Stimulated activated memory B cell treated with anti-CD40 and anti-IgM and Interleukin-4, amounts not matched to agents 10 μg/mL and 1 μg/mL and 100 μg/mL, for 72 hours (primary cell): ENCODE data around the gene DCTN2.
"Not testable (repeated sequence)": the region's sequence is repeated elsewhere in the genome, so short reads cannot be mapped to it uniquely, and the experiment has no call there.

ENCODE experiments used
- ATAC-seq: fragments of 150-1000 bp; cut with Tn5 transposase; 2 replicates; pipeline ENCODE4 v1.10.0; 2021
- H3K27ac Mint-ChIP-seq: one replicate; pipeline ENCODE4 v1.8.0; 2022; ENCODE audit warnings: mild to moderate bottlenecking, mixed read lengths
- H3K27me3 Mint-ChIP-seq: one replicate; pipeline ENCODE4 v1.8.0; 2022; ENCODE audit warnings: mixed read lengths
- H3K36me3 Mint-ChIP-seq: one replicate; pipeline ENCODE4 v1.8.0; 2022; ENCODE audit warnings: mixed read lengths
- H3K4me1 Mint-ChIP-seq: one replicate; pipeline ENCODE4 v1.8.0; 2022; ENCODE audit warnings: mixed read lengths
- H3K4me3 Mint-ChIP-seq: one replicate; pipeline ENCODE4 v1.8.0; 2022; ENCODE audit warnings: mild to moderate bottlenecking, moderate library complexity, mixed read lengths
- H3K9me3 Mint-ChIP-seq: one replicate; pipeline ENCODE4 v1.8.0; 2022; ENCODE audit warnings: mixed read lengths

The DCTN2 gene

DNA sequence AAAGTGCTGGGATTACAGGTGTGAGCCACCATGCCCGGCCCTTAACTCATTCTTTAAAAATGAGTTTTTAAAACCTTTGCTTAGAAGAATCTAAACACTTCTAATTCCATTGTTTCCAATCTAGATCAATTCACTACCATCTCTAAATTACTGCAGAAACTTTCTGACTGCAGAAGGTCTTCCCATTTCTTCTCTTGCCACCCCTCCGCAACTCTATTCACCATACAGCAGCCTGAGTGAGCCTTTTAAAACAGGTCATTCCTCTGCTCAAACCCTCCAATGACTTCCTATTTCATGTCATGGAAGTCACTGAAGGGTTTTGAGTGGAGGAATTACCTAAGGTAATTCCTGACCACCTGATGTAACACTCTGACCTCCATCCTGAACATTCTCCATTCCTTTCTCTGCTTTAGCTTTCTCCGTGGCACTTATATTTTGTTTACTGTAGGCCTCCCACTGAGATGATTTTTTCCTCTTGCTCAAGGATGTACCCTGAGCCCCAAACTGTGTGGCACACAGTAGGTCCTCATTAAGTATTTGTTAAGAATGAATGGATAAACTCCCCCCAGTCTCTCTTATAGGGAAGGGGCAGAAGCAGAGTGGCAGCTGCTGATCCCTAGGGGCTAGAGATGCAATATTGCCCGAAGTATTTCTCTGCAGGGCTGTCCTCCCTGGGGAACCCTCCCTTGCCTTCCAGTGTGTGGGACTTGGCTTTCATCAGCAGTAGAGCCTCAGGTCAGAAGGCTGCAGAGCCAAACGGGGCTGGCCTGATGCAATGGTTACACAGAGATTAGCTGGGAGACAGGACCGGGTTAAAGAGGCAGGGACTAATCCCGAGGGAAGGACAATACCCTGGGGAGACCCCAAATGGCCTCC, 27.8 kb downstream of the DCTN2 start:
- ATAC-seq: no peak
- Mint-ChIP-seq H3K36me3 (peaks cover 54% of the 10 kb centered on the region), H3K4me3 (peak overlapping the region; percentile 94), H3K9me3 (no peaks in the 10 kb centered on the region), H3K27ac (peak overlapping the region; percentile 99), H3K4me1 (peaks cover 66% of the 10 kb centered on the region), H3K27me3 (no peaks in the 10 kb centered on the region)

DNA sequence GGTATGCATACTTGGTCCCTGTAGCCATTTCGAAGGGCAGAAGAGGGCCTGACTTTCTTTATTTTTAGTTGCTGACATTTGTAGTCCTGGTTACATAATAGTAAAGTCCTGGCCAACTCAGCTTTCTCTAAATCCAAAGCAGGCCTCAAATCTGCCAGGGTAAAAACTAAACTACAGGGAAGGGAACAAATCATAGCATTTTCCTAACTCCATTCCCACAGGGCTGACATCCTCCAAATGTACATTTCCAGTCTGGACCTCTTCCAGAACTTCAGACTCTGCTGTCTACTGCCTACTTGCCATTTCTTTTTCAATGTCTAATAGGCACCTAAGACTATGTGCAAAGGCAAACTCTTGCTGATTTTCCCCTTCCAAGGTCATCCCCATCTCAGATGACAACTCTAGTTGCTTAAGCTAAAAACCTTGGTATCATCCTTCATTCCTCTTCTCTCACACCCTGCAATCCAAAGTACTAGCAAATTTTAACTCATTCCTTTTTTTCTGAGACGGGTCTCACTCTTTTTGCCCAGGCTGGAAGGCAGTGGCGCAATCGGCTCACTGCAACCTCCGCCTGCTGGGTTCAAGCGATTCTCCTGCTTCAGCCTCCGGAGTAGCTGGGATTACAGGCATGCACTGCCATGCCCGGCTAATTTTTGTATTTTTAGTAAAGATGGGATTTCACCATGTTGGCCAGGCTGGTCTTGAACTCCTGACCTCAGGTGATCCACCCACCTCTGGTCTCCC, 28.6 kb downstream of the DCTN2 start:
- ATAC-seq: no peak
- H3K36me3 Mint-ChIP-seq: peaks cover 57% of the 10 kb centered on the region

DNA sequence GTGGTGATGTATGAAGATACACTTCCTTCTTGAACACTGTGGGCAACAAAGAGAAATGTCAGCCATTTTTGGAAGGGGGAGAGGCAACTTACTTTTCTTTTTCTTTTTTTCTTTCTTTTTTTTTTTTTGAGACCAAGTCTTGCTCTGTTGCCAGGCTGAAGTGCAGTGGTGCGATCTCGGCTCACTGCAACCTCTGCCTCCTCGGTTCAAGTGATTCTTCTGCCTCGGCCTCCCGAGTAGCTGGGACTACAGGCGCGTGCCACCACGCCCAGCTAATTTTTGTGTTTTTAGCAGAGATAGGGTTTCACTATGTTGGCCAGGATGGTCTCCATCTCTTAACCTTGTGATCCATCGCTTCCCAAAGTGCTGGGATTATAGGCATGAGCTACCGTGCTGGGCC, 29.3 kb downstream of the DCTN2 start:
- ATAC-seq, H3K4me3 Mint-ChIP-seq, H3K9me3 Mint-ChIP-seq, H3K27me3 Mint-ChIP-seq: not testable (repeated sequence)
- Mint-ChIP-seq H3K36me3 (peaks cover 64% of the 10 kb centered on the region), H3K27ac (peak overlapping the region; percentile 99), H3K4me1 (peaks cover 54% of the 10 kb centered on the region)

More for the DNA sequence above, 28.6 kb downstream of the DCTN2 start:
- Mint-ChIP-seq H3K9me3 (no peaks in the 10 kb centered on the region), H3K4me3 (peak overlapping the region; percentile 94), H3K27me3 (no peaks in the 10 kb centered on the region), H3K27ac (peak overlapping the region; percentile 99), H3K4me1 (peaks cover 58% of the 10 kb centered on the region)

DNA sequence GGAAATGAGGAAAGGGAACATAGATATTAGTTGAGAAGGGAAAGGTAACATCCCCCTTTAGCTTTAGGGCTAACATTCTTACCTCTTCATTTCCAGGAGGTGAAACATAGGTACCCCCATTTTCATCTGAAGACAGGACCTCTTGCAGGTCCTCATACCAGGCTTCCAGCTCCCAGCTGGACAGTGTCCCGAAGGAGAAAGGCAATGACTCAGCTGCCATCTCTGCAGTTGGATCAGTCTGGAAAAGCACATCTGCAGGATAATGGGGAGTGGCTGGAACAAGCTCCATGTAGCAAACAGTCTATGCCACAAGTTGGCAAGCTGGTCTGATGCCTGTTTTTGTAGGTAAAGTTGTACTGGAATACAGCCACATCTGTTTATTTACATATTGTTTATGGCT, 29.8 kb downstream of the DCTN2 start:
- H3K4me3 Mint-ChIP-seq: no peak overlapping the region
- H3K9me3 Mint-ChIP-seq: no peaks in the 10 kb centered on the region
- ATAC-seq: no peak
- peaks cover 69% of the 10 kb centered on the region for H3K36me3 Mint-ChIP-seq
- H3K27me3 Mint-ChIP-seq: no peaks in the 10 kb centered on the region
- peaks cover 52% of the 10 kb centered on the region for H3K4me1 Mint-ChIP-seq
- H3K27ac Mint-ChIP-seq: peak overlapping the region; percentile 99

DNA sequence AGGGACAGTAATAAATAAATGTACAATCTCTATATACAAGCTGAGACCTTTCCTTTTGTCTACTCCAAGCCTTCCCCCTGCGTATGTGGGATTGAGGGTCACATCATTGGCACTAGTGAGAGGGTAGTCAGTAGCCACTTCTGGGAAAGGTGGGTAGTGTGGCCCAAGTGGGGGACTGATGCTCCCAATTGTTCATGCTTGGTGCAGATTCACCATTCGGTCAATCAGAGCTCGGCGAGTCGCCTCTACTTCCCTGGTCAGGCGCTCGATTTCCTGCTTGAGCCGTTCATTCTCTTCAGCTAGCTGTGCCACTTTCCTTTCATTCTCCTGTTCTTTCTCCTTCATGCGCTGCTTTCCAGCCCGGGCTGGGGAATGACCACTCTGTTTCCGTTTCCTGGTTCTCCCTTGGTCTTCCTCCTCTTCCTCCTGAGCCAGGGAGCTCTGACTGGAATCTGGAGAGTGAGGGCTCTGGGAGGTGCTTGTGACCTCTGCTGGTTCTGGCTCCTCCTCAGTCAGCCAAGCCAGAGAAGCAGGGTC, 30.3 kb downstream of the DCTN2 start:
- ATAC-seq: no peak
- Mint-ChIP-seq H3K4me3 (no peak overlapping the region), H3K9me3 (no peaks in the 10 kb centered on the region), H3K27ac (peak overlapping the region; percentile 5), H3K27me3 (no peaks in the 10 kb centered on the region), H3K4me1 (peaks cover 47% of the 10 kb centered on the region), H3K36me3 (peaks cover 74% of the 10 kb centered on the region)

DNA sequence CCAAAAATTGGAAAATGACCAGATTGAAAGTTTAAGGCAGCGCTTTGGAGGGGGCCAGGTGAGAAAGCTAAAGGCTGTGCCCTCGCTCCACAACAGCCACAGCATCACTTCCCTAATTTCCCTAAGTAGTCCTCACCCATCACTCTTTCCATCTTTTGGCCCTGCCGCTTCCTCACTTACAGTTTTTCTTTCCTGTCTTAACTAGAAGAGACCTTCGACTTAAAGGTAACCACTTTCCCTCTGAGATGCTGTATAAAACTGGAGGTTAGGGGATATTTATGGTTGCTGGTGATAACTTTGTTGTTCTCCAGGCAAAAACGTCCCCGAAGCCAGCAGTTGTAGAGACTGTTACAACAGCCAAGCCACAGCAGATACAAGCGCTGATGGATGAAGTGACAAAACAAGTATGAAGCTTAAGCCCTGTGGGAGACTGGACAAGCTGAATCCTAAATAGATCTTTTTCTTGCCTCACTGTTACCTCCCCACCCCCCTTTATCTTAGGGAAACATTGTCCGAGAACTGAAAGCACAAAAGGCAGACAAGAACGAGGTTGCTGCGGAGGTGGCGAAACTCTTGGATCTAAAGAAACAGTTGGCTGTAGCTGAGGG, 31.0 kb downstream of the DCTN2 start:
- Mint-ChIP-seq H3K36me3 (peaks cover 79% of the 10 kb centered on the region), H3K4me1 (peaks cover 41% of the 10 kb centered on the region), H3K27ac (peak overlapping the region; percentile 53), H3K4me3 (no peak overlapping the region), H3K27me3 (no peaks in the 10 kb centered on the region), H3K9me3 (no peaks in the 10 kb centered on the region)
- no peak for ATAC-seq

DNA sequence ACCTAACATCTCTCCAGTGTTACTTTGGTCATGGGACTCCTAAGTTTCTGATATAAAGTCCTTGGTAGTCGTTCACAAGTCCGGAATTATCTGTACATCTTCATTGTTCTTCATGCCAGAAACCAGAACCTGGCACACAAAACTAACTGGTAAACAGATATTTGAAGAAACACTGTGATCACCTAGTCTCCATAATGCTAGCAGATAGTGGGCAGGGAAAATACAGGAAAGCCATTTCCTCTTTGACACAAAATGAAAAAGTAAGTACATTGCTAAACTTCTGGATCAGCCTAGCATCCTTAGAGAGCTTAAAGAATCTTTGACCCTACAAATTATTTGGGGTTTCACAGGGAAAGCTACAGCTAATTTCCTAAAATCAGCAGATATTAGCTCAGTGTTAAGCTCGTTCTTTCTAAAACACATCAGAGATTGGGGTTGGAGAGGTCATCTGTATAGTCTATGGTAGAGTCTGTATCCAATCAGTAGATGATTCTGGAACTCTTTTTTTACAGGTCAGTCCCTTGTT, 31.5 kb downstream of the DCTN2 start:
- H3K27me3 Mint-ChIP-seq: no peaks in the 10 kb centered on the region
- no peaks in the 10 kb centered on the region for H3K9me3 Mint-ChIP-seq
- peaks cover 38% of the 10 kb centered on the region for H3K4me1 Mint-ChIP-seq
- H3K27ac Mint-ChIP-seq: peak overlapping the region; percentile 53
- H3K4me3 Mint-ChIP-seq: no peak overlapping the region
- H3K36me3 Mint-ChIP-seq: peaks cover 79% of the 10 kb centered on the region
- no peak for ATAC-seq

DNA sequence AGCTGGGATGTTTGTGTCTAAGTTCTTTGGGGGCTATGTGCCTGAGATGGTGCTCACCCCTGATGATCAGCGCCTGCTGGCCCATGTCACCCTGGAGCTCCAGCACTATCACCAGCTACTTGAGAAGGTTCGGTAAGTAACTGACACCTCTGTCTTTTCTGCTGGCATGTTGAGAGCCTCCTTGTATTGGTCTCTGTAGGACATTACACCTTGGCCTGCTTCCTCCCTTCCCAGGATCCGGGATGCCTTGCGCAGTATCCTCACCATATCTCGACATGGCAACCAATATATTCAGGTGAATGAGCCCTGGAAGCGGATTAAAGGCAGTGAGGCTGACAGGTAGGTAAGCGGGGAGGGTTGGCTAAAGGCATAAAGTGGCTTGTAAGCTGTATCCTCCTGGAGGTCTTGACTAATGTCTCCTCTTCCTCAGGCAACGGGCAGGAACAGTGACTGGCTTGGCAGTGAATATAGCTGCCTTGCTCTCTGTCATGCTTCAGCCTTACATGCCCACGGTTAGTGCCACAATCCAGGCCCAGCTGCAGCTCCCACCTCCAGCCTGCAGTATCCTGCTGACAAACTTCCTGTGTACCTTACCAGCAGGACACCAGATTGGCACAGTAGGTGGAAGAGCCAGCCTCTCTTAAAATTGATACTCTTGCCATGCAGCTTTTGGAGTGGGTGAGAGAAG, 32.1 kb downstream of the DCTN2 start:
- Mint-ChIP-seq H3K9me3 (no peaks in the 10 kb centered on the region), H3K27ac (no peak overlapping the region), H3K4me1 (peaks cover 38% of the 10 kb centered on the region), H3K4me3 (no peak overlapping the region), H3K36me3 (peaks cover 79% of the 10 kb centered on the region), H3K27me3 (no peaks in the 10 kb centered on the region)
- no peak for ATAC-seq

DNA sequence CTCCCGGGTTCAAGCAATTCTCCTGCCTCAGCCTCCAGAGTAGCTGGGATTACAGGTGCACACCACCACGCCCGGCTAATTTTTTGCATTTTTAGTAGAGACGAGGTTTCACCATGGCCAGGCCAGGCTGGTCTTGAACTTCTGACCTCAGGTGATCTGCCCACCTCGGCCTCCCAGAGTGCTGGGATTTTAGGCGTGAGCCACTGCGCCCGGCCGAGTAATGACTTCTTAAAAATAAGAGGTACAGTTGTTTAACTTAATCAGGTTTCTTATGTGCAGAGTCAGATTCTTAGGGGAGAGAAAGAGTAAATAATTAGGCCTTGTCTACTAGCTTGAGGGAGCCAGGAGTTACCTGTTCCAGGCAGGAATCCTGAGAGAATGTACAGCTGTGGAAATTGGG, 32.7 kb downstream of the DCTN2 start:
- H3K27me3 Mint-ChIP-seq, ATAC-seq, H3K4me3 Mint-ChIP-seq, H3K27ac Mint-ChIP-seq, H3K9me3 Mint-ChIP-seq: not testable (repeated sequence)
- peaks cover 83% of the 10 kb centered on the region for H3K36me3 Mint-ChIP-seq
- peaks cover 32% of the 10 kb centered on the region for H3K4me1 Mint-ChIP-seq

DNA sequence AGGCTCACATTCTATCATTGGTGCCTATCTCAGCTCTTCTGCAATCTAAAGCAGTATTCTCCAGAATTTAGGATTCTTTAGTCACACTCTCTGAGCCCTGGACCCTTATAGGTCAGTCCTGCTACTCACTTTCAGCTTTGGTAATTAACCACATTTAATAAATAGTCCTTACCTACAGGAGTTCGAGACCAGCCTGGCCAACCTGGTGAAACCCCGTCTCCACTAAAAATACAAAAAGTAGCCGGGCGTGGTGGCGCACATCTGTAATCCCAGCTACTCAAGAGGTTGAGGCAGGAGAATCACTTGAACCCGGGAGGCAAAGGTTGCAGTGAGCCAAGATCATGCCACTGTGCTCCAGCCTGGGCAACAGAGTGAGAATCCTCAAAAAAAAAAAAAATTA, 33.3 kb downstream of the DCTN2 start:
- H3K9me3 Mint-ChIP-seq, H3K27me3 Mint-ChIP-seq, H3K27ac Mint-ChIP-seq, H3K4me3 Mint-ChIP-seq, ATAC-seq: not testable (repeated sequence)
- Mint-ChIP-seq H3K4me1 (peaks cover 27% of the 10 kb centered on the region), H3K36me3 (peaks cover 81% of the 10 kb centered on the region)

DNA sequence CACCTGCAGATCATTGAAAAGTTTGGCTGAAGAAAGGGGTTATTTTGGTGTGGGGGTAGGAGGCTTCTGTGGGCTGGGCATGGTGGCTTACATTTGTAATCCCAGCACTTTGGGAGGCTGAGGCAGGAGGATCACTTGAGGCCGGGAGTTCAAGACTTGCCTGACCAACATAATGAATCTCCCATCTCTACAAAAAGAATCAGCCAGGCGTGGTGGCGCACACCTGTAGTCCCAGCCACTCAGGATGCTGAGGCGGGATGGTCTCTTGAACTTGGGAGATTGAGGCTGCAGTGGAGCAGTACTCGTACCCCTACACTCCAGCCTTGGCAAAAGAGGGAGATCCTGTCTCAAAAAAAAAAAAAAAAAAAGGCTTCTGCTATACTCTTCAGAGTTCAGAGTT, 33.7 kb downstream of the DCTN2 start:
- peaks cover 80% of the 10 kb centered on the region for H3K36me3 Mint-ChIP-seq
- H3K27me3 Mint-ChIP-seq: no peaks in the 10 kb centered on the region

DNA sequence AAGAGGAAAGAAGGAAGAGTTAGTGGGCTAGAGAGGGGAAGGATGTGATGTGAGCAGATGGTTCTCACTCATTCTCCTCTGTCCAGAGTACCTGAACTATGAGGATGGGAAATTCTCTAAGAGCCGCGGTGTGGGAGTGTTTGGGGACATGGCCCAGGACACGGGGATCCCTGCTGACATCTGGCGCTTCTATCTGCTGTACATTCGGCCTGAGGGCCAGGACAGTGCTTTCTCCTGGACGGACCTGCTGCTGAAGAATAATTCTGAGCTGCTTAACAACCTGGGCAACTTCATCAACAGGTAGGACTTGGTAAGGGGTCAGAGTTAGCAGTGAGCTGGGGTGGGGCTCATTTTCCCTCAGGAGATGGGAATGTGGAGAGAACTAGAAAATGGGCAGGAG, 34.3 kb downstream of the DCTN2 start:
- H3K4me1 Mint-ChIP-seq: peaks cover 16% of the 10 kb centered on the region
- H3K9me3 Mint-ChIP-seq: no peaks in the 10 kb centered on the region
- H3K4me3 Mint-ChIP-seq: no peak overlapping the region
- peak overlapping the region; percentile 3 for H3K27ac Mint-ChIP-seq
- no peaks in the 10 kb centered on the region for H3K27me3 Mint-ChIP-seq
- peaks cover 78% of the 10 kb centered on the region for H3K36me3 Mint-ChIP-seq
- ATAC-seq: no peak

More for the DNA sequence above, 33.7 kb downstream of the DCTN2 start:
- Mint-ChIP-seq H3K9me3 (no peaks in the 10 kb centered on the region), H3K4me1 (peaks cover 23% of the 10 kb centered on the region), H3K27ac (peak overlapping the region; percentile 3), H3K4me3 (no peak overlapping the region)
- ATAC-seq: no peak

DNA sequence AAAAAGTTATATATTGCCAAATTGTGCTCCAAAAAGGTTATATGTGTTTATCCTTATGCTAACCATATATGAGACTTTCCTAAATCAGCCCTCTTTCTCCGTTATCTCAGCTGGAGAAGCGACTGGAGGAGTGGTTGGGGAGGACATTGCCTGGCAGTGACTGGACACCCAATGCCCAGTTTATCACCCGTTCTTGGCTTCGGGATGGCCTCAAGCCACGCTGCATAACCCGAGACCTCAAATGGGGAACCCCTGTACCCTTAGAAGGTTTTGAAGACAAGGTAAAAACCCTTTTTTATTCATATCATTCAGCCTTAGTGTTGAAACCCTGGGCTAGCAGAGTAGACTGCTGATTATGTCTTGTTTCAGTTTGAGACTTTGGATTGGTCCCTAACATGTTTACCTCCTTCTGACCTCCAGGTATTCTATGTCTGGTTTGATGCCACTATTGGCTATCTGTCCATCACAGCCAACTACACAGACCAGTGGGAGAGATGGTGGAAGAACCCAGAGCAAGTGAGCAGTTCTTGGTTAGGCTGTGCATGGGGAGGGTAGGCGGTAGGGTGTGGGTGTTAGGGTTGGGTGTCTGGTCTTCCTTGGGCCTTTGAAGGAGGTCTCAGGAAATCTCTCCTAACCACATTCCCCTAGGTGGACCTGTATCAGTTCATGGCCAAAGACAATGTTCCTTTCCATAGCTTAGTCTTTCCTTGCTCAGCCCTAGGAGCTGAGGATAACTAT, 35.2 kb downstream of the DCTN2 start:
- no peak overlapping the region for H3K4me3 Mint-ChIP-seq
- H3K27ac Mint-ChIP-seq: peak overlapping the region; percentile 3
- H3K4me1 Mint-ChIP-seq: peaks cover 7% of the 10 kb centered on the region
- no peak for ATAC-seq
- no peaks in the 10 kb centered on the region for H3K9me3 Mint-ChIP-seq
- H3K36me3 Mint-ChIP-seq: peaks cover 69% of the 10 kb centered on the region
- no peaks in the 10 kb centered on the region for H3K27me3 Mint-ChIP-seq

DNA sequence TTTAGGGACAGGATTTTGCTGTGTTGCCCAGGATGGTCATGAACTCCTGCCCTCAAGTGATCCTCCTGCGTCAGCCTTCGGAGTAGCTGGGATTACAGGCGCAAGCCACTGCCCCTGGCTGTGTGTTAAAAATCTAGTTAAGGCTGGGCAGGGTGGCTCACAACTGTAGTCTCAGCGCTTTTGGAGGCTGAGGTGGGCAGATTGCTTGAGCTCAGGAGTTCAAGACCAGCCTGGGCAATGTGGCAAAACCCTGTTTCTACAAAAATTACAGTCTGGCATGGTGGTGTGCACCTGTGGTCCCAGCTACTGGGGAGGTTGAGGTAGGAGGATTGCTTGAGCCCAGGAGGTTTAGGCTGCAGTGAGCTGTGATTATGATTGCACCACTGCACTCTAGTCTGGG, 35.8 kb downstream of the DCTN2 start:
- Mint-ChIP-seq H3K27me3 (no peaks in the 10 kb centered on the region), H3K9me3 (no peaks in the 10 kb centered on the region), H3K36me3 (peaks cover 63% of the 10 kb centered on the region)

More for the DNA sequence above, 35.8 kb downstream of the DCTN2 start:
- Mint-ChIP-seq H3K4me1 (peaks cover 6% of the 10 kb centered on the region), H3K27ac (no peak overlapping the region), H3K4me3 (no peak overlapping the region)
- no peak for ATAC-seq
